GM03348 (cell line): ENCODE results near the gene PRTFDC1.
A peak's percentile ranks its signal among the peaks of the same experiment; 100 is the strongest.
"Not testable (repeated sequence)": the region's sequence is repeated elsewhere in the genome, so short reads cannot be mapped to it uniquely, and the experiment has no call there.

Experiments used
- DNase-seq: peaks from one replicate; pipeline ENCODE4 v3.0.0; 2012; ENCODE audit warnings: low spot score

PRTFDC1 gene

GRCh38 chr10:24952143-24952706 is at the start of gene PRTFDC1:
TSS of gene PRTFDC1 (minus strand) at chr10:24952606. CDS start at chr10:24952575, 31 bp downstream.
- peak; percentile 58 for DNase-seq

- DNase-seq, result no peak
Observed at GRCh38 chr10:24998044-24998443, 45.6 kb upstream of the PRTFDC1 start.

- no peak for DNase-seq
Observed at GRCh38 chr10:24995072-24995471, 42.7 kb upstream of the PRTFDC1 start.

- peak; percentile 15 for DNase-seq
Observed at GRCh38 chr10:24993237-24993958, 41.0 kb upstream of the PRTFDC1 start.

- DNase-seq, result no peak
Observed at GRCh38 chr10:24992512-24993133, 40.2 kb upstream of the PRTFDC1 start.

GRCh38 chr10:24991298-24991697 is 38.9 kb upstream of the PRTFDC1 start:
- DNase-seq, result no peak

GRCh38 chr10:24989867-24990266 is 37.5 kb upstream of the PRTFDC1 start:
- DNase-seq, result no peak

GRCh38 chr10:24988831-24989640 is 36.6 kb upstream of the PRTFDC1 start:
- no peak for DNase-seq

- DNase-seq, result no peak
Observed at GRCh38 chr10:24984906-24985305, 32.5 kb upstream of the PRTFDC1 start.

GRCh38 chr10:24983946-24984345 is 31.5 kb upstream of the PRTFDC1 start:
- DNase-seq, result peak; percentile 29

GRCh38 chr10:24983130-24983529 is 30.7 kb upstream of the PRTFDC1 start:
- DNase-seq, result no peak

GRCh38 chr10:24982319-24983112 is 30.1 kb upstream of the PRTFDC1 start:
- no peak for DNase-seq

GRCh38 chr10:24981161-24981710 is 28.8 kb upstream of the PRTFDC1 start:
- DNase-seq, result no peak

GRCh38 chr10:24979685-24980084 is 27.3 kb upstream of the PRTFDC1 start:
- DNase-seq, result no peak

GRCh38 chr10:24974976-24975375 is 22.6 kb upstream of the PRTFDC1 start:
- peak; percentile 78 for DNase-seq

- no peak for DNase-seq
Observed at GRCh38 chr10:24973163-24973562, 20.8 kb upstream of the PRTFDC1 start.

- no peak for DNase-seq
Observed at GRCh38 chr10:24971374-24971773, 19.0 kb upstream of the PRTFDC1 start.

- DNase-seq, result peak; percentile 37
Observed at GRCh38 chr10:24969841-24970281, 17.5 kb upstream of the PRTFDC1 start.

- DNase-seq, result not testable (repeated sequence)
Observed at GRCh38 chr10:24968951-24969350, 16.5 kb upstream of the PRTFDC1 start.

GRCh38 chr10:24968349-24968748 is 15.9 kb upstream of the PRTFDC1 start:
- DNase-seq, result no peak

- no peak for DNase-seq
Observed at GRCh38 chr10:24966962-24967481, 14.6 kb upstream of the PRTFDC1 start.
